Activated T-helper 2 cell treated with anti-CD3 and anti-CD28 coated beads, Interferon-gamma antibody, Interleukin-2, Interleukin-4, amounts not matched to agents 10 μg/mL and 5 μg/mL and 100 μg/mL, durations not matched to agents 14 hours and 24 hours and 36 hours (primary cell): Measurements from ENCODE around the gene PTBP3. TPM values are rescaled to one million over a fixed set of nuclear protein-coding genes. Genes with fewer than 3 reads are reported as not detected.
"Not testable (repeated sequence)": the region's sequence is repeated elsewhere in the genome, so short reads cannot be mapped to it uniquely, and the experiment has no call there.

Experiments used
- DNase-seq: peaks from one replicate; pipeline ENCODE4 v3.0.0; 2021; ENCODE audit warnings: low spot score
- H3K27ac Mint-ChIP-seq: one replicate; pipeline ENCODE4 v1.8.0; 2021; ENCODE audit warnings: mixed read lengths
- H3K27me3 Mint-ChIP-seq: one replicate; pipeline ENCODE4 v1.8.0; 2021; ENCODE audit warnings: low read depth, mixed read lengths
- H3K36me3 Mint-ChIP-seq: one replicate; pipeline ENCODE4 v1.8.0; 2021; ENCODE audit warnings: low read depth, mixed read lengths
- H3K4me1 Mint-ChIP-seq: one replicate; pipeline ENCODE4 v1.8.0; 2021; ENCODE audit warnings: low read depth, mixed read lengths
- H3K4me3 Mint-ChIP-seq: one replicate; pipeline ENCODE4 v1.8.0; 2021; ENCODE audit warnings: low read depth, mild to moderate bottlenecking, moderate library complexity, mixed read lengths
- H3K9me3 Mint-ChIP-seq: one replicate; pipeline ENCODE4 v1.8.0; 2021; ENCODE audit warnings: mixed read lengths
- intact Hi-C: fragments of 100-400 bp; cut with micrococcal nuclease; formaldehyde crosslinking; loops from one replicate; pipeline ENCODE4 v1.15.1; 2023
- total RNA-seq: library from RNA; stranded (reverse); gene quantifications from 2 replicates; pipeline ENCODE4 v1.2.3, GENCODE V29; 2022

Gene PTBP3
- total RNA-seq, 1 donor from 2014 or later: 108 TPM

DNA sequence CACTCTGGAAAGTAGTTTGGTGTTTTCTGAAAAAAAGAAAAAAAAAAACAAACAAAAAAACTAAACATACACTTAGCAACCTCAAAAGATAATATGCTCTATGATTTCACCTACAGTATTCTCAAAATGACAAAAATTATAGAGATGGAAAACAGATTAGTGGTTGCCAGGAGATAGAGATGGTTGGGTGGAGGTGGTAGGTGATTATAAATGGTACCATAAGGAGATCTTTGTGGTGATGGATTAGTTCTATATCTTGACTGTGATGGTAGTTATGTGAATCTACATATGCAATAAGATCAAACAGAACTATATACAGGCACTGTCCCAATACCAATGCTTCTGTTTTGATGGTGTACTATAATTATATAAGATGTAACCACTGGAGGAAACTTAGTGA lies 32.0 kb downstream of the PTBP3 start:
- peaks cover 20% of the 10 kb centered on the region for H3K36me3 Mint-ChIP-seq
- H3K4me1 Mint-ChIP-seq: peaks cover 23% of the 10 kb centered on the region
- no peak for DNase-seq
- H3K9me3 Mint-ChIP-seq: no peaks in the 10 kb centered on the region
- intact Hi-C loops: loop anchor here (1.0 to 2.0 kb wide), 3 partner anchors 16 to 33 kb away; no protein-coding TSS in a partner anchor
- no peaks in the 10 kb centered on the region for H3K27me3 Mint-ChIP-seq
- H3K4me3 Mint-ChIP-seq: no peak overlapping the region
- peak overlapping the region; percentile 3 for H3K27ac Mint-ChIP-seq

DNA sequence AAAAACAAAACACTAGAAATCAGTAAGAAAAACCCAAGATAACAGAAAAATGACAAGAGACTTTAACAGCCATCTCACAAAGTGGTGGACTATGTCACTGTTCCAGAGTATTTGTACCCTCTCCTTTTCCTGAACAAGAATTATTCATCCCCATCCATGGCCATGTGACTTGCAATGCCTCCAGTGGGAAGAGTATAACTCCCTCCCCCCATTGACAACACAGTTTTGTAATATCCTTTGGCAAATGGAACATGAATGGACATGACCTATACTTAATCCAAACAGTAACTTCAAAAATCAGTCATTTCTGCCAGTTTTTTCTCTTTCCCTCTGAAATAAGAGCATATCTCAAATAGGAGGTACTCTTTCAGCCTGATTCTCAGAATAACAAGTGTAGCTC lies 33.9 kb downstream of the PTBP3 start:
- DNase-seq: no peak
- H3K27ac Mint-ChIP-seq: no peak overlapping the region

DNA sequence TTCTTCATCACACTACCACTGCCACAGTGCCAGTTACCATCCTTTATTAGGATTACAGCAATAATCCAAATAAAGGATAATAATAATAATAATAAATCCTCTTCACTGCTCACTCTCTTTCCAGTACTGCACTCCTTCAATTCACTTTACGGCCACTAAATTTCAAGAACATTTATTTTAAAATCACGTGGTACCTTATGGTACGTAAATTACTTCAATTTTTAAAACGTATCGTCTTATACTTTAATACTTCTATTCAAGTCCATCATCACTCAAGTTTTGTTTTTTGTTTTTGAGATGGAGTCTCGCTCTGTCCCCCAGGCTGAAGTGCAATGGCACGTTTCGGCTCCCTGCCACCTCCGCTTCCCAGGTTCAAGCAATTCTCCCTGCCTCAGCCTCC lies 36.5 kb downstream of the PTBP3 start:
- peaks cover 46% of the 10 kb centered on the region for H3K36me3 Mint-ChIP-seq

More for the DNA sequence above, 33.9 kb downstream of the PTBP3 start:
- H3K4me3 Mint-ChIP-seq: no peak overlapping the region
- H3K36me3 Mint-ChIP-seq: peaks cover 30% of the 10 kb centered on the region
- no peaks in the 10 kb centered on the region for H3K27me3 Mint-ChIP-seq
- H3K4me1 Mint-ChIP-seq: peaks cover 24% of the 10 kb centered on the region
- intact Hi-C loops: no loop called here
- H3K9me3 Mint-ChIP-seq: no peaks in the 10 kb centered on the region

DNA sequence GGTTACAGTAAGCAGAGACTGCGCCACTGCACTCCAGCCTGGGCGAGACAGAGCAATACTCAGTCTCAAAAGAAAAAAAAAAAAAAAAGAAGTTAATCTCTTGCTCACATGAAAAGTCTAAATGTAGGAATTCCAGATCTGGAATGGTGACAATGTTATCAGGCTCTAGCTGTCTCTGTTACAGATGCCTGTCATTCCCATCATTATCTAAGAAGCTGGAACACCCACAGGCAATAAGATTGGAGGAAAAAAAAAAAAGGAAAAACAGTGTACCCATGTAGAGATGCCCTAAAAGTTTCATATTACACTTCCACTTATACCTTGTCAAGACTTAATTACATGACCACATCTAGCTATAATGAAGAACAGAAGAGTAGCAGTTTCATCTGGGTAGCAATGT lies 38.2 kb downstream of the PTBP3 start:
- H3K9me3 Mint-ChIP-seq: no peaks in the 10 kb centered on the region
- H3K36me3 Mint-ChIP-seq: peaks cover 58% of the 10 kb centered on the region
- intact Hi-C loops: no loop called here

More for the DNA sequence above, 36.5 kb downstream of the PTBP3 start:
- no peaks in the 10 kb centered on the region for H3K27me3 Mint-ChIP-seq
- peaks cover 19% of the 10 kb centered on the region for H3K4me1 Mint-ChIP-seq
- H3K27ac Mint-ChIP-seq: no peak overlapping the region
- DNase-seq: no peak
- no peaks in the 10 kb centered on the region for H3K9me3 Mint-ChIP-seq
- intact Hi-C loops: no loop called here
- H3K4me3 Mint-ChIP-seq: no peak overlapping the region

DNA sequence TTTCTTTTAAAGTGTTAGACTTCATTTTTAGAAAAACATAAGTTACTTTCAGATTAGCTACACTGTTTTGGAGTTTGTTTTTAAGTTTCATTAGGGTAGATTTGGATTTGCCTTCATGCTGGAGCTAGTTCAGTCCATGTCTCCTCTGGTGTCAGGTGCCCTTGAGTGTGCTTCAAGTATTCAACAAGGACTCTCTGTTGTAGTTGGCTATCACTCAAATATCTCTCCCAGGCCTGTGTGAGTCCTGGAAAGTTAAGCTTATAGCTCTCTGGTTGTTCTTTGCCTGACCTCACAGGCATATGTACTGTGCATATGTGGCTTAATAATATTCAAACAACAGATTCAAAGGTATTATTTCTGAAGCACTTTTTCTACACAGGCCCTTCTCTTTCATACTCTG lies 45.4 kb downstream of the PTBP3 start:
- Mint-ChIP-seq H3K27me3 (no peaks in the 10 kb centered on the region), H3K36me3 (peaks cover 83% of the 10 kb centered on the region), H3K4me3 (no peak overlapping the region), H3K9me3 (peaks cover 56% of the 10 kb centered on the region), H3K4me1 (peaks cover 4% of the 10 kb centered on the region), H3K27ac (no peak overlapping the region)
- DNase-seq: no peak
- intact Hi-C loops: no loop called here

More for the DNA sequence above, 38.2 kb downstream of the PTBP3 start:
- H3K4me3 Mint-ChIP-seq: no peak overlapping the region
- no peak for DNase-seq
- peaks cover 9% of the 10 kb centered on the region for H3K4me1 Mint-ChIP-seq
- no peak overlapping the region for H3K27ac Mint-ChIP-seq
- no peaks in the 10 kb centered on the region for H3K27me3 Mint-ChIP-seq

DNA sequence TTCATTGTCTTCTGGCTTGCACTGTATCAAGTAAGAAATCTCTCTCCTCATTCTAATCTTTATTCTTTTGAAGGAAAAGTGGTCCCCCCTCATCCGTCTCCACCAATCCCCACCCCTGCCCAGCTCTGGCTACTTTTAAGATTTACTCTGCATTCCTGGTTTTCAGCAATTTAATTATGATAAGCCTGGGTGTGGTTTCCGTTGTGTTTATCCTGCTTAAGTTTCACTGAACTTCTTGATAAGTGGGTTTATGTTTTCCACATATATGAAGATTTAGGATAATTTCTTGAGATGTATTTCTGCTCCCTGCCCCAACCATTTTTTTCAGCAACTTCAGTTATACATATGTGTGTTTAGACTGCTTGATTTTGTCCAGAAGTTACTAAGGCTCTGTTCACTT lies 46.5 kb downstream of the PTBP3 start:
- no peak overlapping the region for H3K27ac Mint-ChIP-seq
- peaks cover 2% of the 10 kb centered on the region for H3K4me1 Mint-ChIP-seq
- no peak for DNase-seq
- H3K4me3 Mint-ChIP-seq: no peak overlapping the region
- peaks cover 80% of the 10 kb centered on the region for H3K36me3 Mint-ChIP-seq
- intact Hi-C loops: no loop called here
- peaks cover 58% of the 10 kb centered on the region for H3K9me3 Mint-ChIP-seq
- no peaks in the 10 kb centered on the region for H3K27me3 Mint-ChIP-seq

DNA sequence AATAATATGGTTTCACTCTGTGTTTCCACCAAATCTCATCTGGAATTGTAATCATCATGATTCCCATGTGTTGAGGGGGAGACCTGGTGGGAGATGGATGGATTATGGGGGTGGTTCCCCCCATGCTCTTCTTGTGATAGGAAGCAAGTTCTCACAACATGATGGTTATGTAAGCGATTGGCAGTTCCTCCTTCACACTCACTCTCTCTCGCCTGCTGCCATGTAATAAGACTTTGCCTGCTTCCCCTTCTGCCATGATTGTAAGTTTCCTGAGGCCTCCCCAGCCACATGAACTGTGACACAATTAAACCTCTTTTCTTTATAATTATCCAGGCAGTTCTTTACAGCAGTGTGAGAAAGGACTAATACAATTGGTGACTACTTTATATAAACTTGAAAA lies 48.4 kb downstream of the PTBP3 start:
- H3K36me3 Mint-ChIP-seq: peaks cover 70% of the 10 kb centered on the region
- no peaks in the 10 kb centered on the region for H3K27me3 Mint-ChIP-seq
- H3K4me1 Mint-ChIP-seq: peaks cover 5% of the 10 kb centered on the region
- H3K9me3 Mint-ChIP-seq: peaks cover 58% of the 10 kb centered on the region
- no peak overlapping the region for H3K4me3 Mint-ChIP-seq
- DNase-seq: no peak
- intact Hi-C loops: no loop called here
- H3K27ac Mint-ChIP-seq: no peak overlapping the region

DNA sequence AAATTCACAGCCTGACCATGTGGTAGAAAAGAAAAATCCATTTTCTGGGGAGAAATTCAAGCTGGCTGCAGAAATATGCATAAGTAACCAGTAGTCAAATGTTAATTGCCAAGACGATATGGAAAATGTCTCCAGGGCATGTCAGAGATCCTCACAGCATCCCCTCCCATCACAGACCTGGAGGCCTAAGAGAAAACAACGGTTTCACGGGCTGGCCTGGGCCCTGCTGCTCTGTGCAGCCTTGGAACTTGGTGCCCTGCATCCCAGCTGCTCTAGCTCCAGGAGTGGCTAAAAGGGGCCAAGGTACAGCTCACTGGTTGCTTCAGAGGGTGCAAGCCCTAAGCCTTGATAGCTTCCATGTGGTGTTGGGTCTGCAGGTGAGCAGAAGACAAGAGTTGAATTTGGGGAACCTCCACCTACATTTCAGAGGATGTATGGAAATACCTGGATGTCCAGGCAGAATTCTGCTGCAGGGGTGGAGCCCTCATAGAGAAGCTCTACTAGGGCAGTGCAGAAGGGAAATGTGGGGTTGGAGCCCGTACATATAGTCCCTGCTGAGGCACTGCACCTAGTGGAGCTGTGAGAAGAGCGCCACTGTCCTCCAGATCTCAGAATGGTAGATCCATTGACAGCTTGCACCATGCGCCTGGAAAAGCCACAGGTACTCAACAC lies 49.7 kb downstream of the PTBP3 start:
- no peak for DNase-seq

DNA sequence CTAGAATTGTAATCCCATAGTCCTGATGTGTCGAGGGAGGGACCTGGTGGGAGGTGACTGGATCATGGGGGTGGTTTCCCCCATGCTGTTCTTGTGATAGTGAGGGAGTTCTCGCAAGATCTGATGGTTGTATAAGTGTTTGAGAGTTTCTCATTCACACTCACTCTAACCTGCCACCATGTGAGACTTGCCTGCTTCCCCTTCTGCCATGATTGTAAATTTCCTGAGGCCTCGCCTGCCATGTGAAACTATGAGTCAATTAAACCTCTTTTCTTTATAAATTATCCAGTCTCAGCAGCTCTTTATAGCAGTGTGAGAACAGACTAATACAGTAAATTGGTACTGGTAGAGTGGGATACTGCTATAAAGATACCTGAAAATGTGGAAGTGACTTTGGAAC lies 50.6 kb downstream of the PTBP3 start:
- H3K27me3 Mint-ChIP-seq, H3K4me1 Mint-ChIP-seq, H3K27ac Mint-ChIP-seq, H3K4me3 Mint-ChIP-seq, DNase-seq: not testable (repeated sequence)
- Mint-ChIP-seq H3K9me3 (peaks cover 48% of the 10 kb centered on the region), H3K36me3 (peaks cover 55% of the 10 kb centered on the region)
- intact Hi-C loops: loop anchor here (5.0 kb wide), 1 partner anchor 34 kb away; no protein-coding TSS in a partner anchor

More for the DNA sequence above, 49.7 kb downstream of the PTBP3 start:
- intact Hi-C loops: loop anchor here (5.0 kb wide), 1 partner anchor 34 kb away; no protein-coding TSS in a partner anchor
- Mint-ChIP-seq H3K27ac (no peak overlapping the region), H3K36me3 (peaks cover 64% of the 10 kb centered on the region), H3K9me3 (peaks cover 54% of the 10 kb centered on the region), H3K4me1 (peaks cover 7% of the 10 kb centered on the region), H3K4me3 (no peak overlapping the region), H3K27me3 (no peaks in the 10 kb centered on the region)

DNA sequence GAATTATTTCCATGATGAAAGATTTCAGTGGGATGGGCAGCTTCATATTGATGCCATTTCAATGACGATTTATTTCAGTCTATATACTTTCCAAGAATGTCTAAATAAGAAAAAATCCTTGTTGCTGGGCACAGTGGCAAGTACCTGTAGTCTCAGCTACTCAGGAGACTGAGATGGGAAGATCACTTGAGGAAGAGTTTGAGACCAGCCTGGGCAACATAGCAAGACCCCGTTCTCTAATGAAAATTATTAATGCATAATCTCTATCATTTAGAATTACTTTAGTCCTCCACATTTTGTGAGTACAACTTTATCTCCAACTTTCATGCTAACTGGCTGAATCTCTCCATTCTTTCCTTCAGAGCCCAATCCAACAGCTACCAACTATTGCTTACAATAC lies 52.5 kb downstream of the PTBP3 start:
- peaks cover 14% of the 10 kb centered on the region for H3K4me1 Mint-ChIP-seq
- no peak overlapping the region for H3K4me3 Mint-ChIP-seq
- intact Hi-C loops: loop anchor here (5.0 kb wide), 1 partner anchor 36 kb away; no protein-coding TSS in a partner anchor
- H3K9me3 Mint-ChIP-seq: peaks cover 31% of the 10 kb centered on the region
- peaks cover 38% of the 10 kb centered on the region for H3K36me3 Mint-ChIP-seq
- no peak overlapping the region for H3K27ac Mint-ChIP-seq
- H3K27me3 Mint-ChIP-seq: no peaks in the 10 kb centered on the region
- DNase-seq: no peak

DNA sequence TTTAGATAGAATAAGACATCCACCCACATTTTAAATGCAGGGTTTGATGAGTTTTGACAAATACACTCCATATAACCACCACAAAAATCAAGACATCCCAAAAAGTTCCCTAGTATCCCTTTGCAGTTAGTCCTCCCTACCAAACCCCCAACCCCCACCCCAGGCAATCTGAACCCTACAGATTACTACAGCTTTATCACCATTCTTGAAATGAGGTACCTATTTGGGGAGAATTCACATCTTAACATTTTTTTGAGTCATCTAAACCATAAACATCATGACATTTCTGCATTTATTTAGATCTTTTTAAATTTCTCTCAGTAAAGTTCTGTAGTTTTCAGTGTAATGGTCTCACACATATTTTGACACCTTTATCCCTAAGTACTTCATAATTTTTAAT lies 53.9 kb downstream of the PTBP3 start:
- Mint-ChIP-seq H3K9me3 (peaks cover 17% of the 10 kb centered on the region), H3K36me3 (peaks cover 34% of the 10 kb centered on the region), H3K4me1 (peaks cover 21% of the 10 kb centered on the region), H3K4me3 (no peak overlapping the region), H3K27me3 (no peaks in the 10 kb centered on the region), H3K27ac (no peak overlapping the region)
- intact Hi-C loops: no loop called here
- no peak for DNase-seq

DNA sequence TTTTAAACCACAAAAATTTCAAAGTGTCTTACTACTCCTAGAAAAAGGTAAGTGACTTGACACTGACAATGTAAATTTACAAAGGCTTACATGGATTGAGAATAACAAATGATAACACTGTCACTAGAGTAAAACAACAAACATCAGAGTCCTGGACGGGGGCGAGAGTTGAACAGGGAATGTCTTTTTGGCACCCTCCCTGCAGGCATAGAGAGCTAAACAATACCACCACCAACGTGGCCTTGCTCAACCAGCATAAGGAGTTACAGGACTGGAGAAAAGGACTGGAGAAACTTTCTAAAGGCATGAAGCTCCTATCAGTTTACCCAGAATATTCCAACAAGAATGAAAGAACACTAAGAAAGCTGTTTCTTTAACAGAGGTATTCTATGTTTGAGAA lies 55.3 kb downstream of the PTBP3 start:
- intact Hi-C loops: no loop called here
- Mint-ChIP-seq H3K27me3 (no peaks in the 10 kb centered on the region), H3K4me1 (peaks cover 31% of the 10 kb centered on the region), H3K9me3 (peaks cover 3% of the 10 kb centered on the region), H3K36me3 (peaks cover 31% of the 10 kb centered on the region), H3K4me3 (no peak overlapping the region), H3K27ac (no peak overlapping the region)
- no peak for DNase-seq

DNA sequence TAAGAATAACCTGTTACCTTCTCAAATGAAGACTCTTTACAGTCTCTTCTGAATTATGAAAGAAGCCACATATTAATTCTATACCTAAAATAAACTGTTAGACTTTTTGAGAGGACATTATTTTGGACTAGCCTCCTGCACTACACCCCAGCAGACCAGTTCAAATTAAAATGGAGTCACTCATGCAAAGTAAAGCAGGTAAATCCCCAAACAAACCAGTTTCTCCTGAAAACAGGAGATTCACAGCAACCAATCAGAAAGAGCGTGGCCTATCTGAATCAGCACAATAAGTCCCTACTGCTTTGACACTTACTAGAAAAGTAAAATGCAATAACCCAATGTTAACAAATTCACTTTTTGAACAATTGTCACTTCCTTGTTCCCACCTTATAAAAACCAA lies 58.8 kb downstream of the PTBP3 start:
- no peaks in the 10 kb centered on the region for H3K27me3 Mint-ChIP-seq
- DNase-seq: no peak
- H3K27ac Mint-ChIP-seq: no peak overlapping the region
- H3K4me1 Mint-ChIP-seq: peaks cover 42% of the 10 kb centered on the region
- H3K4me3 Mint-ChIP-seq: no peak overlapping the region
- no peaks in the 10 kb centered on the region for H3K9me3 Mint-ChIP-seq
- intact Hi-C loops: no loop called here
- H3K36me3 Mint-ChIP-seq: peaks cover 36% of the 10 kb centered on the region
